Fibroblast of skin of right biceps (primary cell): ENCODE results near the gene MAPKBP1.

Source experiments
- DNase-seq: peaks from one replicate; pipeline ENCODE4 v3.0.0-alpha.2; 2013

Gene MAPKBP1

DNA sequence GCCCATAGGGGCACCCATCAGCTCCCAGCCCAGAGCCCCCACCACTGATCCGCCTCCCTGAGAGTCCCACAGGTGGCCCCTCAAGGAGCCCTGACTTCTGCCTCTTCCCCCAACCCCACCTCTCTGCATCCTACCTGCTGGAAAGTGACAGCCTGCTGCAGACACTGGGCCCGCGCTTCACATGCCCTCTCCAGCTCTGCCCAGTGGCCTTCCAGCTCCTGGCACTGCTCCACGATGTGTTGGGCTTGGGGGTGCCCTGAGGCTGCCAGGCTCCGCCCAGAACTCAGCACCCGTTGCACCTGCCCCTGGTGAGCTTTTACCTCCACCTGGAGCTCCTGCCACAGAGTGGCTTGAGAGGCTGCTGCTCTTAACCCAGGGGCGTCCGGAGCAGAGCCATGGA is 99.4 kb downstream of the MAPKBP1 start:
- no peak for DNase-seq

DNA sequence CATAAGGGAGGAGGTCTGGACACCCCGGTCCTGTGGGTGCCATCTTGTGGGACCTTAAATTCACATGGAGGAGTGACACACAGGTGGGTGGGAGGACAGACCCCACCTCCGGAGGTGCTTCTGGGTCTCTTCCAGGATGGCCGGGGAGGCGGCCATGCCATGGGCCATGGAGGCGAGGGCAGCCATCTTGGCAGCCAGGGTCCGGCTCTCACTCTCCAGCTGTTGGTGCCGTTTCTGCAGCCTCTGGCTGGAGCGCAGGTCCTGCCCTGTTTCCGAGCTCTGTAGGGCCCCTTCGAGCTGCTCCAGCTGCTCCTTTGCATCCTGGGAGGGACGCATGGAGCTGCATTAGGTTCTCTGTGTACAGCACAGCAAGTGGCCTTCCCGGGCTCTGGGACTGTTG is 100.5 kb downstream of the MAPKBP1 start:
- no peak for DNase-seq

DNA sequence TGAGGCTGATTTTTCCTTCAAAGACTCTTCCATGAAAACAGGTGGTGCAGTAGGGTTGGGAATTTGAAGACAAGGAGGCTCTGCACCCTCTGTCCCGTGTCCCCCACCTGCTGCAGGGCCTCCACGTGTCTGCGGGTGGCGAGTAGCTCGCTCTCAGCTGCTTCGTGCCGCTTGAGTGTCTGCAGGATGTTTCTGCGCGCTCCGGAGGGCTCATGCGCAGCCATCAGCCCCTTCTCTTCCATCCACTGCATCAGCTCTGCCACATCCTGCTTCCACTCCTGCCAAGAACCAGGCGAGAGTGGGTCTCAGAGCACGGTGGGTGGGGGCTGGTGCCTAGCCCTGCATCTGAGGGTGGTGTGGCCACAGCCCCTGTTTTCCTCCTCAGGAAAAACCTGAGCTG is 101.7 kb downstream of the MAPKBP1 start:
- DNase-seq = no peak

DNA sequence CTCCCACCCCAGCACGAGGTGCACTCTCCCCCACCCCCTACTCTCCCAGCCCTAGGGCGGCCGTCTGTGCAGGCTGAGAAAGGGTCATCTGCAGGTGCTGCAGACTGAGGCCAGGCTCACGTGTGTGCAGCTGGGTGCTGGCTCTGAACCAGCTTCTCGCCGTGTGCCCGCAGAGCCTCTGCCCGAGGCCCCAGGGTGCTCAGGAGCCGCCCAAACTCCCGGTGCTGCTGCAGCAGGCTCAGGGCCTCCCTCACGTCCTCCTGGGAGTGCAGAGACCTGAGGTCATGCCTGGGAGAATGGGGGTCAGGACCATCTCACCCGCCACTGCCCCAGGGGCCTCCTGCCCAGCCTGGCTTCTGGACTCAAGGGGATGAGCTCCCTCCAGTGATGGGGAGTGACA is 102.4 kb downstream of the MAPKBP1 start:
- DNase-seq = no peak
